Keratinocyte (primary cell): ENCODE data around the gene SLC8A1. TPM values are rescaled to one million over a fixed set of nuclear protein-coding genes. Genes with fewer than 3 reads are reported as not detected.

Experiments
- DNase-seq: peaks from one replicate; pipeline ENCODE4 v3.0.0-alpha.2; 2011; ENCODE audit warnings: low read depth, missing footprints, low spot score
- FAIRE-seq: peaks from 2 replicates; lab custom pipeline; 2011; peaks lifted over from hg19 to GRCh38; lab: Jason Lieb, UNC
- H2AFZ ChIP-seq: 2 replicates; pipeline ENCODE4 v1.6.0; 2012; ENCODE audit warnings: low read length, control low read depth, inconsistent platforms; ENCODE audit not compliant: control insufficient read depth
- H3K27ac ChIP-seq: 2 replicates; pipeline ENCODE4 v1.5.1; 2011; ENCODE audit warnings: low read length; ENCODE audit not compliant: control insufficient read depth, insufficient read depth
- H3K27me3 ChIP-seq: 3 replicates; pipeline ENCODE4 v1.6.0; 2011; ENCODE audit warnings: low read length; ENCODE audit not compliant: control insufficient read depth, insufficient read depth; ENCODE audit errors: extremely low read depth
- H3K36me3 ChIP-seq, 2 experiments: 2 replicates in 1 of 2; 3 replicates in 1 of 2; pipeline ENCODE4 v1.5.1; 2011; ENCODE audit warnings: low read length in 2 of 2, mild to moderate bottlenecking in 1 of 2; ENCODE audit not compliant: control insufficient read depth in 2 of 2, insufficient read depth in 2 of 2; ENCODE audit errors: extremely low read depth in 1 of 2
- H3K4me1 ChIP-seq: 3 replicates; pipeline ENCODE4 v1.5.1; 2011; ENCODE audit warnings: low read length; ENCODE audit not compliant: control insufficient read depth, insufficient read depth; ENCODE audit errors: extremely low read depth
- H3K4me2 ChIP-seq: 3 replicates; pipeline ENCODE4 v1.6.0; 2011; ENCODE audit warnings: low read depth, low read length; ENCODE audit not compliant: control insufficient read depth, insufficient read depth; ENCODE audit errors: extremely low read depth
- H3K4me3 ChIP-seq, 3 experiments: fragments of 200-600 bp in 1 of 3; sonication (generic) in 1 of 3; 2 replicates in 2 of 3; 3 replicates in 1 of 3; pipeline ENCODE4 v1.5.1; 2011 to 2016; ENCODE audit warnings: low read length in 3 of 3, mild to moderate bottlenecking in 3 of 3, control low read depth in 2 of 3, inconsistent platforms in 1 of 3, low read depth in 1 of 3, mixed read lengths in 1 of 3, mixed run types in 1 of 3, moderate library complexity in 1 of 3; ENCODE audit not compliant: control insufficient read depth in 2 of 3, insufficient read depth in 2 of 3; ENCODE audit errors: extremely low read depth in 1 of 3
- H3K79me2 ChIP-seq: 2 replicates; pipeline ENCODE4 v1.6.0; 2012; ENCODE audit warnings: low read length; ENCODE audit not compliant: control insufficient read depth, insufficient read depth
- H3K9ac ChIP-seq: 3 replicates; pipeline ENCODE4 v1.6.0; 2011; ENCODE audit warnings: low read length; ENCODE audit not compliant: control insufficient read depth, insufficient read depth; ENCODE audit errors: extremely low read depth
- H3K9me1 ChIP-seq: 3 replicates; pipeline ENCODE4 v1.6.0; 2011; ENCODE audit warnings: low read length; ENCODE audit not compliant: control insufficient read depth, insufficient read depth; ENCODE audit errors: extremely low read depth
- H3K9me3 ChIP-seq: 2 replicates; pipeline ENCODE4 v1.5.1; 2012; ENCODE audit warnings: low read depth, low read length; ENCODE audit not compliant: control insufficient read depth
- H4K20me1 ChIP-seq: 3 replicates; pipeline ENCODE4 v1.6.0; 2011; ENCODE audit warnings: low read length; ENCODE audit not compliant: control insufficient read depth, insufficient read depth; ENCODE audit errors: extremely low read depth
- CTCF ChIP-seq, 3 experiments: IDR thresholded peaks in 1 of 3; conservative IDR thresholded peaks in 1 of 3; optimal IDR thresholded peaks in 1 of 3; 2 replicates in 2 of 3; 3 replicates in 1 of 3; pipeline versions ENCODE3 to v1.5.1; 2011; ENCODE audit warnings: low read length in 3 of 3, mild to moderate bottlenecking in 3 of 3, moderate library complexity in 2 of 3, control low read depth in 1 of 3, inconsistent platforms in 1 of 3; ENCODE audit not compliant: insufficient read depth in 2 of 3; ENCODE audit errors: extremely low read depth in 1 of 3
- EZH2 ChIP-seq: IDR thresholded peaks from one replicate; pipeline ENCODE4 v1.6.1; 2012; ENCODE audit warnings: inconsistent platforms, mild to moderate bottlenecking, low read length, moderate library complexity
- dilution Hi-C: fragments of 300-500 bp; cut with MboI; formaldehyde crosslinking; loops from one replicate; pipeline ENCODE4 v1.7.0; 2020; ENCODE audit warnings: low sequenced_read_pairs; ENCODE audit not compliant: extremely low pct_ligation_motif_present
- polyA plus RNA-seq, 5 experiments: library from polyadenylated mRNA; depleted of rRNA in 3 of 5; stranded (reverse) in 3 of 5; stranded (forward) in 1 of 5; unstranded in 1 of 5; fragments of >200 nt; gene quantifications; 1 replicate in 1 of 5; 2 replicates in 3 of 5; 3 replicates in 1 of 5; pipeline versions ENCODE4 v1.2.1 to v1.2.3, GENCODE V29; 2011 to 2012; ENCODE audit warnings: missing spikeins in 2 of 5, low read depth in 1 of 5, low replicate concordance in 1 of 5

The SLC8A1 gene
- polyA plus RNA-seq, 1 donor (not counting 4 experiments of a cell fraction or from before 2014, with no cell fraction given): 2.7 TPM

- no peak overlapping the region for H3K27ac ChIP-seq
- H3K9me3 ChIP-seq: no peaks in the 10 kb centered on the region
- H3K27me3 ChIP-seq: no peaks in the 10 kb centered on the region
- H3K4me1 ChIP-seq: no peaks in the 10 kb centered on the region
- H3K9me1 ChIP-seq: no peaks in the 10 kb centered on the region
- dilution Hi-C loops: no loop called here
- H2AFZ ChIP-seq: no peak overlapping the region
- FAIRE-seq: no peak
- no peaks in the 10 kb centered on the region for H3K79me2 ChIP-seq
- H4K20me1 ChIP-seq: no peaks in the 10 kb centered on the region
- no peak for DNase-seq
- H3K36me3 ChIP-seq: no peaks in the 10 kb centered on the region
- TF ChIP-seq CTCF (optimal IDR thresholded peaks at IDR 0.05 in 1 of 3, IDR thresholded peaks at IDR 0.05 in 1 of 3, conservative IDR thresholded peaks at IDR 0.05 in 1 of 3; ENCODE audit: extremely low read depth in 1 of 3, insufficient read depth in 2 of 3, low read length in 3 of 3) (no peak), EZH2 (no peak)
- H3K9ac ChIP-seq: no peak overlapping the region
- H3K4me2 ChIP-seq: no peak overlapping the region
- H3K4me3 ChIP-seq: no peak overlapping the region
Observed at GRCh38 chr2:40321822-40322221, 130.1 kb downstream of the SLC8A1 start.

- no peaks in the 10 kb centered on the region for H3K4me1 ChIP-seq
- FAIRE-seq: no peak
- no peaks in the 10 kb centered on the region for H3K36me3 ChIP-seq
- H3K4me3 ChIP-seq: no peak overlapping the region
- no peaks in the 10 kb centered on the region for H3K27me3 ChIP-seq
- H4K20me1 ChIP-seq: no peaks in the 10 kb centered on the region
- H3K79me2 ChIP-seq: no peaks in the 10 kb centered on the region
- H3K4me2 ChIP-seq: no peak overlapping the region
- dilution Hi-C loops: no loop called here
- no peak overlapping the region for H2AFZ ChIP-seq
- H3K9me3 ChIP-seq: no peaks in the 10 kb centered on the region
- H3K27ac ChIP-seq: no peak overlapping the region
- TF ChIP-seq CTCF (optimal IDR thresholded peaks at IDR 0.05 in 1 of 3, IDR thresholded peaks at IDR 0.05 in 1 of 3, conservative IDR thresholded peaks at IDR 0.05 in 1 of 3; ENCODE audit: extremely low read depth in 1 of 3, insufficient read depth in 2 of 3, low read length in 3 of 3) (no peak), EZH2 (no peak)
- no peak for DNase-seq
- no peak overlapping the region for H3K9ac ChIP-seq
- no peaks in the 10 kb centered on the region for H3K9me1 ChIP-seq
Observed at GRCh38 chr2:40321016-40321623, 130.8 kb downstream of the SLC8A1 start.
